Cardiac muscle cell (in vitro differentiated cells and primary cell): ENCODE data around the gene USP22. TPM values are rescaled to one million over a fixed set of nuclear protein-coding genes. Genes with fewer than 3 reads are reported as not detected.

ENCODE experiments used
- DNase-seq, 2 donors: peaks; one replicate each; pipeline versions ENCODE4 v3.0.0 to v3.0.0-alpha.2; 2010 to 2017; ENCODE audit warnings: low read depth in 1 of 2, low spot score in 1 of 2
- H3K27ac ChIP-seq: fragments of 200-600 bp; sonication (generic); 2 replicates; pipeline ENCODE4 v1.5.1; 2016
- H3K27me3 ChIP-seq: fragments of 200-600 bp; sonication (generic); 2 replicates; pipeline ENCODE4 v1.6.0; 2016; ENCODE audit warnings: control low read depth
- H3K36me3 ChIP-seq: fragments of 200-600 bp; sonication (generic); 2 replicates; pipeline ENCODE4 v1.5.1; 2016; ENCODE audit warnings: control low read depth
- H3K4me1 ChIP-seq: fragments of 200-600 bp; sonication (generic); 2 replicates; pipeline ENCODE4 v1.8.1; 2017; ENCODE audit warnings: low read depth, mild to moderate bottlenecking, mixed run types
- H3K4me3 ChIP-seq: fragments of 200-600 bp; sonication (generic); 2 replicates; pipeline ENCODE4 v1.5.1; 2016; ENCODE audit warnings: mild to moderate bottlenecking
- H3K9me3 ChIP-seq: fragments of 200-600 bp; sonication (generic); 2 replicates; pipeline ENCODE4 v1.5.1; 2017; ENCODE audit warnings: low read depth, mild to moderate bottlenecking, control low read depth
- CTCF ChIP-seq: IDR thresholded peaks from 2 replicates; pipeline ENCODE4 v1.5.1; 2012; ENCODE audit warnings: low read depth, mild to moderate bottlenecking, low read length
- polyA plus RNA-seq: library from polyadenylated mRNA; unstranded; fragments of >200 nt; fragmentation: Nextera tagmentation; extraction: Ambion mirVana; gene quantifications from 2 replicates; pipeline ENCODE4 v1.2.1, GENCODE V29; 2016
- total RNA-seq: library from RNA; depleted of rRNA; stranded (reverse); fragments of >200 nt; gene quantifications from 2 replicates; pipeline ENCODE4 v1.2.3, GENCODE V29; 2016

Gene USP22
- total and polyA plus RNA-seq, 2 experiments from 2014 or later = 153 to 280 TPM

GRCh38 chr17:20997711-20998570 lies 44.9 kb downstream of the USP22 start:
- H3K27me3 ChIP-seq = no peaks in the 10 kb centered on the region
- no peak for DNase-seq
- H3K27ac ChIP-seq = peak overlapping the region; percentile 78
- peaks cover 3% of the 10 kb centered on the region for H3K4me1 ChIP-seq
- no peak overlapping the region for H3K4me3 ChIP-seq
- H3K9me3 ChIP-seq = no peaks in the 10 kb centered on the region
- TF ChIP-seq CTCF = no peak
- peaks cover 14% of the 10 kb centered on the region for H3K36me3 ChIP-seq

- peaks cover 5% of the 10 kb centered on the region for H3K36me3 ChIP-seq
- DNase-seq = no peak
- no peak overlapping the region for H3K4me3 ChIP-seq
- H3K27me3 ChIP-seq = no peaks in the 10 kb centered on the region
- H3K27ac ChIP-seq = peak overlapping the region; percentile 78
- H3K4me1 ChIP-seq = peaks cover 13% of the 10 kb centered on the region
- no peak for TF ChIP-seq CTCF
- no peaks in the 10 kb centered on the region for H3K9me3 ChIP-seq
Measured at GRCh38 chr17:20996724-20997615, 45.8 kb downstream of the USP22 start.

GRCh38 chr17:20995873-20996723 lies 46.7 kb downstream of the USP22 start:
- Histone ChIP-seq H3K27ac (peak overlapping the region; percentile 78), H3K4me1 (peaks cover 13% of the 10 kb centered on the region), H3K27me3 (no peaks in the 10 kb centered on the region), H3K9me3 (no peaks in the 10 kb centered on the region), H3K4me3 (no peak overlapping the region), H3K36me3 (peaks cover 4% of the 10 kb centered on the region)
- no peak for DNase-seq
- no peak for TF ChIP-seq CTCF

- no peak for DNase-seq
- peaks cover 4% of the 10 kb centered on the region for H3K36me3 ChIP-seq
- H3K9me3 ChIP-seq = no peaks in the 10 kb centered on the region
- TF ChIP-seq CTCF = no peak
- no peaks in the 10 kb centered on the region for H3K27me3 ChIP-seq
- H3K27ac ChIP-seq = peak overlapping the region; percentile 34
- H3K4me3 ChIP-seq = no peak overlapping the region
- H3K4me1 ChIP-seq = peaks cover 15% of the 10 kb centered on the region
Measured at GRCh38 chr17:20995164-20995872, 47.5 kb downstream of the USP22 start.

- H3K9me3 ChIP-seq = no peaks in the 10 kb centered on the region
- no peak for TF ChIP-seq CTCF
- no peaks in the 10 kb centered on the region for H3K27me3 ChIP-seq
- no peak overlapping the region for H3K27ac ChIP-seq
- no peak overlapping the region for H3K4me3 ChIP-seq
- DNase-seq = no peak
- H3K36me3 ChIP-seq = peaks cover under 1% of the 10 kb centered on the region
- peaks cover 21% of the 10 kb centered on the region for H3K4me1 ChIP-seq
Measured at GRCh38 chr17:20994779-20995149, 48.0 kb downstream of the USP22 start.
